DMS153 treated with DMSO at 0.1 percent for 48 hours (cell line): ENCODE measurements around the gene LMO7.

Source experiments
- DNase-seq: peaks from one replicate; lab custom pipeline; 2025; ENCODE audit not compliant: unreplicated experiment; lab: John Stamatoyannopoulos, UW

LMO7 gene

DNA sequence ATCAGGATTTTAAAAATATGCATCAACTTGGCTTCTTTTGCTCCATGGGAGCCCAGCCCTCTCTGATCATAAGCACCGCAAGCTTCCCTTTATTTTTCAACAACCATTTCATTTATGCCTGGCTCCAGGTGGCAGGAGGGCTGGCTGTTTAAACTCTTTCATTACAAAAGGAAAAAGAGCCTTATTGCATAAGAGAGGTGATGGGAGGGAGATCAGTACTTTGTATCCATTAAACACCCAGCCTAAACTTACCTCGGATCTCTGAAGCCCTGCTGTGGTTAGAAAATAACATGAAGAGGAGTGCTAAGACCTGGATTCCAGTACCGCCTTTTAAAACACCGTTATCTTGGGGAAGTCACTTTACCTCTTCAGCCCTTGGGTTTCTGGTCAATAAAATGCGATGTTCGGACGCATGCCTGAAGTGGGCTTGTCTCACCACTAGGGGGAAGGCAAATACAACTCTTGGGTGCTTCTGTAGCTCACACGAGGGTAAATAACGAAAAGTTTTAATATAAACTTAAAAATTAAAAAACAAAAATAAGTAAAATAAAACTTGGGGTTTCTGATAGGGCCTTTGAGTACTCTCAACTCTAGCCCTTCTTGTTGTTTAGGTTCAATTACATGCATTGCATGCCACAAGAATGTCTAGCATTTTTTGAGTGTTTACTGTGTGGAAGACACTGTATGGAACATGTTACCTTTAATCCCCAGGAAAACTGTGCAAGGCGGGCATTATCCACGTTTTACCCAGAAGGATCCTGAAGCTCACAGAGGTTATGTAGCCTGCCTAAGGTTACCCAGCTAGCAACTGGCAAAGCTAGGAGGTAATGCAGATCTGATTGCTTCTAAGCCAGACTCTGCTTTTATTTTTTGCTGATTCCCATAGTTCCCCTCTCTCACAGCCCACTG lies 240.3 kb downstream of the LMO7 start:
- peak; percentile 60 for DNase-seq

GRCh38 chr13:75877071-75877470 lies 240.9 kb downstream of the LMO7 start:
- no peak for DNase-seq

DNA sequence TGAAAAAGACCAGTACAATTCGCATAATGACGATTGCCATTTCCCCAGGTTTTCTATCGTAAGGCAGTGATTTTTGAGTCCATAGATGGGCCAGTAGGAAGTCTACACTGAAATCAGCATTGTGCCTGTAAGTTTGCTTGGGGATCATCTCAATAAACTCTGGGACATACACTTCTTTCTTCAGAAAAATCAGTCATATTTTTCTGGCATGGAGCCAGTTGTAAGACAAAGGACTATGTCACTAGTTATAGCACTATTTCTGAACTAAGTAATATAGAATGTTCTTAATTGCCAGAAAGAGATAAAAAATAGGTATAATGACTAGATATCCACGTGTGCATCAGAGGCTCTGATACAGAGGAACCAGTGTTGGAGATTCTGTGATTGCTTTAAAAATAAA lies 243.5 kb downstream of the LMO7 start:
- no peak for DNase-seq

GRCh38 chr13:75881109-75881775 lies 245.1 kb downstream of the LMO7 start:
- no peak for DNase-seq

DNA sequence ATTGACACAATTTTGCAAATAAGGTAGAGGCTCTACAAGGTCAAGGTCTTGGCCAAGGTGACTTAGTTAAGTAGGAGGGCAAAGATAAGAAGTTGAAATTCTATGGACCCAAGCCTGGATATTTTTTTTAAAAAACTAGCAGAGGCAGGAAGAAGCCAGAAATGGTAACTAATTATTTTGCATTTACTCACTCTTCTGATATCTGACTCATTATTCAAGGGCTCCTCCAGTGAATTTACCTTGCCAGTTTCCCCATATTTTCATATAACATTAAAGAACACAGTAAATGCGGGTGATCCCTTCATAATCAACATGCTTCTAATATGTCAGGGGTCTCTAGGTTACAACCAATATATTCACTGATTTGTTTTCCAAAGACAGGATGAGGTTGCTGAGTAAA lies 246.1 kb downstream of the LMO7 start:
- DNase-seq, result no peak

- DNase-seq, result no peak
These were observed 253.3 kb downstream of the LMO7 start for GRCh38 chr13:75889427-75889826.

GRCh38 chr13:75895168-75895567 lies 259.0 kb downstream of the LMO7 start:
- DNase-seq, result no peak

GRCh38 chr13:75896271-75896670 lies 260.1 kb downstream of the LMO7 start:
- no peak for DNase-seq

DNA sequence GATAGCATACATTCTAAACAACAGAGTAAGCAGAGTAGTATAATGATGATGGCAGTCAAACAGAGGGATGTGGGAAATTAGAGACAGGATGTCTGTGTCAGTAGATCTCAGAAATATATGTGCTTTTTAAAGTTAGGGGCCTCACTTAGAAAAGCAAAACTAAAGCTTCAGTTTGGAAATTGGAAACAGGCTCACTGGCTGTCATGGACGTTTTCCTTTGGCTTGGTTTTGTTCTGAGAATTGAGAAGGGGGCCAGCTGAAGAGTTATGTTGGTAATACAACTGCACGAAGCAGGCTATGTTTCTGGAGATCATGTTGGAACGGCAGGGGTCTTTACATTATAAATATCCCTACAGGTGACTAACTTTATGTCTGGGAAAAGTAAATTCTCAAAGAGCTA lies 261.3 kb downstream of the LMO7 start:
- no peak for DNase-seq

DNA sequence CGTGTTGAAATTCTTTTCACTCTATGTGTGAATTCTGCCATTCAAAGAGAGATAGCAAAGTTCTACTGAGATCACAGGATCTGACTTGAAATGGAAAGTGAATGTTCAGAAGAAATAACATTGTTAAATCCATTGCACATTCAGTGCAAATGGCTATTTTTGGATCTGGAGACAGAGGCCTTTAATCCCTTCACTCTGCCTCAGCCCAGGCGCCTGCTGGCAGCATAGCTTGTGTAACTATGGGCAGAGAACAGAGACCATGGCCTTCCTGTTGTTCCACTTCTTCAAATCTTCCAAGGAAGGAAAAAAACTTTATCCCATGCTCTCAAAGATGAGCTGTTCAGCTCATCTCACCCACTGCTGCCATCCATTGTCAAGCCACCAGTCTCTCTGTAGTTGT lies 265.4 kb downstream of the LMO7 start:
- no peak for DNase-seq

DNA sequence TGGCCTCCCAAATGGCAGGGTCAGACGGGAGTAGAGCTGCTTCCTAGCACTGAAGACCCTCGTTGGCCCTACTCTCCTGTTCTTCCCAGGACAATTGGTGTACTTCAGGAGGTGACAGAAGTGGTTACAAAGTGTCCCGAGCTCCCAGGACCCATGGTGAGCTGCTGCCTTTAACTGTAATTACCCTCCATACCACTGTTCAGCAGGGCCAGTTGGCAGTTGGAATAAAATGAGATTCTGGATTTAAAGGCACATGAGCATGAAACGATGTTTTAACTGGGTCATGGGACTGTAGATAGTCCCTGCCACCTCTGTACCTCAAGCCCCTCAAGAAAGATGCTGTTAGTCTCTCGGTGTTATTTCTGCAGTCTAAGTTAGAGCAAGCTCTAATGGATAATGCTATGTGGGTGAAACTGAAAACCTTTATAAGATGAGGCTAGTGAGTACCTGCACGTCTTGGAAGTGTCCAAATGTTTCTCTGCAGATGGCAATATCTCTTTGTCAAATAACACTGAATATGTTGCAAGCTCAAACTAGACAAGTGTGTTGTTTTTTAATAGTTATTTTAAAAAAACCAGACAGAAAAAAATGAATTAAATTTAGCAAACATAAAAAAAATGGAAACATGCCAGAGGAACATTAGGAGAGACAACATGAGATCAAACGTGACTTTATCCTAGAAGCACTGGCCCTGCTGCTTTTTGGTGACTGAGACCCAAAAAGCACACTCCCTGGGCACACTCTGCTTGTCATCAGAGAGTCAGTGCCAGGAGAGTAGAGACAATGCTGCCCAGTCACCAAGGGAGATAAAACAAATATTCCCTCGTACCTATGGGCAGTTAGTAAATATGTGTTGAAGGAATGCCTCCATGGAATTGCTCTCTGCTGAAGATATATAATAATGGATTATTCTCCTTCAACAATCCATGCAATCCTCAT lies 266.3 kb downstream of the LMO7 start:
- peak; percentile 23 for DNase-seq

- peak; percentile 53 for DNase-seq
These were observed 267.9 kb downstream of the LMO7 start for GRCh38 chr13:75904012-75904411.

GRCh38 chr13:75906315-75906714 lies 270.2 kb downstream of the LMO7 start:
- no peak for DNase-seq

- DNase-seq, result no peak
These were observed 270.9 kb downstream of the LMO7 start for GRCh38 chr13:75907044-75907443.

GRCh38 chr13:75908141-75908540 lies 272.0 kb downstream of the LMO7 start:
- DNase-seq, result no peak
